HAP-1 (cell line): ENCODE results near the gene MAPK9.

Experiments
- DNase-seq, 2 experiments: peaks; one replicate each; pipeline ENCODE4 v3.0.0-alpha.2; 2016 to 2020; ENCODE audit warnings: low spot score in 2 of 2
- H3K27me3 ChIP-seq: fragments of 250-450 bp; sonication (Bioruptor Pico); 2 replicates; pipeline ENCODE4 v1.5.1; 2020; ENCODE audit warnings: low read depth, mild to moderate bottlenecking, moderate library complexity
- H3K36me3 ChIP-seq: fragments of 250-450 bp; sonication (Bioruptor Pico); replicated peaks from 2 replicates; pipeline ENCODE4 v1.5.1; 2020; ENCODE audit warnings: mild to moderate bottlenecking
- H3K4me1 ChIP-seq: fragments of 250-450 bp; sonication (Bioruptor Pico); 2 replicates; pipeline ENCODE4 v1.5.1; 2020; ENCODE audit warnings: mild to moderate bottlenecking
- H3K4me3 ChIP-seq: fragments of 250-450 bp; sonication (Bioruptor Pico); 2 replicates; pipeline ENCODE4 v1.5.1; 2020; ENCODE audit warnings: mild to moderate bottlenecking, moderate library complexity
- H3K9me3 ChIP-seq: fragments of 250-450 bp; sonication (Bioruptor Pico); 2 replicates; pipeline ENCODE4 v1.5.1; 2020; ENCODE audit warnings: mild to moderate bottlenecking, moderate library complexity
- in situ Hi-C: fragments of 300-500 bp; cut with MboI; formaldehyde crosslinking; loops from 3 replicates; pipeline ENCODE4 v1.14.3; 2020; ENCODE audit warnings: low sequenced_read_pairs, inconsistent platforms, mixed read lengths

MAPK9 gene

GRCh38 chr5:180207593-180207992, 84.3 kb downstream of the MAPK9 start:
- H3K36me3 ChIP-seq, result no peaks in the 10 kb centered on the region
- H3K9me3 ChIP-seq, result no peaks in the 10 kb centered on the region
- H3K4me1 ChIP-seq, result peaks cover 6% of the 10 kb centered on the region; the same call in 1 of the 2 replicates
- in situ Hi-C loops, result no loop called here
- no peak for DNase-seq
- no peaks in the 10 kb centered on the region for H3K27me3 ChIP-seq
- no peak overlapping the region for H3K4me3 ChIP-seq

- DNase-seq, result no peak
- H3K4me3 ChIP-seq, result no peak overlapping the region
- no peaks in the 10 kb centered on the region for H3K9me3 ChIP-seq
- H3K4me1 ChIP-seq, result peaks cover 6% of the 10 kb centered on the region; the same call in 1 of the 2 replicates
- H3K36me3 ChIP-seq, result no peaks in the 10 kb centered on the region
- H3K27me3 ChIP-seq, result no peaks in the 10 kb centered on the region
- in situ Hi-C loops, result no loop called here
Measured at GRCh38 chr5:180206993-180207392, 84.9 kb downstream of the MAPK9 start.

GRCh38 chr5:180205916-180206315, 86.0 kb downstream of the MAPK9 start:
- no peak for DNase-seq
- Histone ChIP-seq H3K9me3 (no peaks in the 10 kb centered on the region), H3K4me3 (no peak overlapping the region), H3K27me3 (no peaks in the 10 kb centered on the region), H3K36me3 (no peaks in the 10 kb centered on the region), H3K4me1 (peaks cover 6% of the 10 kb centered on the region; the same call in 1 of the 2 replicates)
- in situ Hi-C loops, result no loop called here

GRCh38 chr5:180204276-180204819, 87.5 kb downstream of the MAPK9 start:
- in situ Hi-C loops, result no loop called here
- H3K27me3 ChIP-seq, result no peaks in the 10 kb centered on the region
- no peak for DNase-seq
- H3K4me3 ChIP-seq, result no peak overlapping the region
- H3K9me3 ChIP-seq, result no peaks in the 10 kb centered on the region
- peaks cover 5% of the 10 kb centered on the region; the same call in 1 of the 2 replicates for H3K4me1 ChIP-seq
- no peaks in the 10 kb centered on the region for H3K36me3 ChIP-seq

GRCh38 chr5:180202939-180203573, 88.8 kb downstream of the MAPK9 start:
- in situ Hi-C loops, result no loop called here
- H3K9me3 ChIP-seq, result no peaks in the 10 kb centered on the region
- DNase-seq, result no peak
- no peaks in the 10 kb centered on the region for H3K36me3 ChIP-seq
- no peaks in the 10 kb centered on the region for H3K4me1 ChIP-seq
- H3K27me3 ChIP-seq, result no peaks in the 10 kb centered on the region
- H3K4me3 ChIP-seq, result no peak overlapping the region

- H3K27me3 ChIP-seq, result no peaks in the 10 kb centered on the region
- DNase-seq, result peak; percentile 36 to 70
- in situ Hi-C loops, result no loop called here
- no peaks in the 10 kb centered on the region for H3K4me1 ChIP-seq
- no peak overlapping the region for H3K4me3 ChIP-seq
- no peaks in the 10 kb centered on the region for H3K9me3 ChIP-seq
- H3K36me3 ChIP-seq, result no peaks in the 10 kb centered on the region
Measured at GRCh38 chr5:180201051-180201987, 90.6 kb downstream of the MAPK9 start.

- Histone ChIP-seq H3K36me3 (no peaks in the 10 kb centered on the region), H3K27me3 (no peaks in the 10 kb centered on the region), H3K4me3 (no peak overlapping the region), H3K4me1 (no peaks in the 10 kb centered on the region), H3K9me3 (no peaks in the 10 kb centered on the region)
- in situ Hi-C loops, result no loop called here
- no peak for DNase-seq
Measured at GRCh38 chr5:180199390-180199789, 92.5 kb downstream of the MAPK9 start.

- no peak for DNase-seq
- no peak overlapping the region for H3K4me3 ChIP-seq
- H3K9me3 ChIP-seq, result no peaks in the 10 kb centered on the region
- in situ Hi-C loops, result no loop called here
- no peaks in the 10 kb centered on the region for H3K4me1 ChIP-seq
- no peaks in the 10 kb centered on the region for H3K36me3 ChIP-seq
- no peaks in the 10 kb centered on the region for H3K27me3 ChIP-seq
Measured at GRCh38 chr5:180198208-180198607, 93.7 kb downstream of the MAPK9 start.

GRCh38 chr5:180197016-180197702, 94.7 kb downstream of the MAPK9 start:
- Histone ChIP-seq H3K36me3 (no peaks in the 10 kb centered on the region), H3K27me3 (no peaks in the 10 kb centered on the region), H3K4me3 (no peak overlapping the region), H3K9me3 (no peaks in the 10 kb centered on the region), H3K4me1 (no peaks in the 10 kb centered on the region)
- in situ Hi-C loops, result no loop called here
- no peak for DNase-seq

GRCh38 chr5:180194410-180195345, 97.2 kb downstream of the MAPK9 start:
- H3K9me3 ChIP-seq, result no peaks in the 10 kb centered on the region
- DNase-seq, result no peak
- in situ Hi-C loops, result no loop called here

GRCh38 chr5:180193749-180194375, 98.0 kb downstream of the MAPK9 start:
- Histone ChIP-seq H3K36me3 (no peaks in the 10 kb centered on the region), H3K4me3 (no peak overlapping the region), H3K4me1 (no peaks in the 10 kb centered on the region), H3K9me3 (no peaks in the 10 kb centered on the region), H3K27me3 (no peaks in the 10 kb centered on the region)
- DNase-seq, result no peak
- in situ Hi-C loops, result no loop called here

More at GRCh38 chr5:180194410-180195345, 97.2 kb downstream of the MAPK9 start:
- H3K4me3 ChIP-seq, result no peak overlapping the region
- H3K27me3 ChIP-seq, result no peaks in the 10 kb centered on the region
- H3K36me3 ChIP-seq, result no peaks in the 10 kb centered on the region
- no peaks in the 10 kb centered on the region for H3K4me1 ChIP-seq

GRCh38 chr5:180191716-180192115, 100.2 kb downstream of the MAPK9 start:
- no peak for DNase-seq
- in situ Hi-C loops, result no loop called here
- peaks cover 3% of the 10 kb centered on the region for H3K9me3 ChIP-seq

More at GRCh38 chr5:180191716-180192115, 100.2 kb downstream of the MAPK9 start:
- no peaks in the 10 kb centered on the region for H3K36me3 ChIP-seq
- no peaks in the 10 kb centered on the region for H3K27me3 ChIP-seq
- no peaks in the 10 kb centered on the region for H3K4me1 ChIP-seq
- no peak overlapping the region for H3K4me3 ChIP-seq
